HG03439 (cell line): ENCODE measurements around the gene GPATCH3.
"Not testable (repeated sequence)": the region's sequence is repeated elsewhere in the genome, so short reads cannot be mapped to it uniquely, and the experiment has no call there.

ENCODE experiments used
- ATAC-seq: cut with Tn5 transposase; IDR thresholded peaks from one replicate; pipeline ENCODE4 v1.9.1; 2021; ENCODE audit warnings: mild to moderate bottlenecking, moderate library complexity; ENCODE audit not compliant: unreplicated experiment

Gene GPATCH3

DNA sequence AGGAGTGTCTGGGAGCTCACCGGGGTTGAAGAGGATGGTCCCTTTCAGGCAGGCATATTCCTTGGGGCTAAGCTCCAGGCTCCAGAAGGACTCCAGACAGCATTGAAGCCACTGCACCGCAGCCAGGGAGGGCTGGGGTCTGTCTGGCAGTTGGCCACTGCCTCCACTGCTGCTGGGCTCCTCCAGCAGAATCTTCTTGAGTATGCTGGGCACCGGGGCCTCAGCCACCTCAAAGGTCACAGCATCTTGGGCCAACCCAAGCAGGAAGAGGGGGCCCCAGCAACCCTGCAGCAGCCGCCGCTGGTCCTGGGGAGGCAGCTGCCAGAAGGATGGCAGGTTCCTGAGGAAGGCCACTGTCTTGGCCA, 13.1 kb upstream of the GPATCH3 start:
- no peak for ATAC-seq

DNA sequence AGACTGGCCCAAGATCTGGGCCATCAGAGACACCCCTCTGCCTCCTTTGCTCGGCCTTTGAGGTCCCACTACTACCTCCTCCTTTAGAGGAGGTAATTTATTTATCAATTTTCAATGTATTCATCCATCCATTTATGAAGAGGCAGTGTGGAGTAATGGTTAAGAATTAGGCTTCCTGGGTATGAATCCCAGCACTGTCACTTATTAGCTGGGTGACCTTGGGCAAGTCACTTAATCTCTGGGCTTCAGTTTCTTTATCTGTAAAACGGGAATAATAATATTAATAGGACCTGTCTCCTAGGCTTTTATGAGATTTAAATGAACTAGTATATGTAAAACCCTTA, 11.9 kb upstream of the GPATCH3 start:
- no peak for ATAC-seq

DNA sequence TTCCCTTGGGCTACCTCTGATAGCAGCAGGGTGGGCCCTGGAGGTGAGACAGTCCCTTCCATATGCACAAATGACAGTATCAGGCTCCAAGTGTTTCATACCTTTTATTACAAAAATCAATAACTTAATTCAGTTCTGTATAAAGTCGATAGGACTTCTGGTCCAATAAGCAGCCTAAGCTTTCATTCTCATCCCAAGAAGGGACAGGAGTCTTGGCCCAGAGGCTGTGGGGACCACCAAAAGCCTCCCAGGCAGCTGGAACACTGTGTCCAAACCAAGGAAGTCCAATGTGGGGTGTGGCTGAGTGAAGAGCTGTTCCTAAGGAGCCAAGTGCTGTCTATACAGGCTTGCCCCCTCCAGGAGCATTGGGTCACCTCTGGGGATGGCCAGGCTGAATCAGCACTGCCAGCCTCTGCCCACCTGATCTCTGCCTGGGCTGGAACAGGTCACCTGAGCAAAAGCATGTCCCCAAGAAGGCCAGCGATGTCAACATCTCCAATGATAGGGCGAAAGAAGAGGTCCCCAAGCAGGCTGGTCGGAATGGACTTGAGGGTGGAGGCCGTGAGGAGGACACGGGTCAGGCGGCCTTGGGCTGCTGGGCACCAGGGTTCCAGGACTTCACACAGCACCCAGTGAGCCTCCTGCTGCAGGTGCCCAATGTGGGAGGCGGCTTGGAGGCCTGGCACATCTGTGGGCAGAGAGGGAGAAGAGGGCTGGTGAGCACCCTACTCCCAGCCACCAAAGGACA, 11.3 kb upstream of the GPATCH3 start:
- no peak for ATAC-seq

DNA sequence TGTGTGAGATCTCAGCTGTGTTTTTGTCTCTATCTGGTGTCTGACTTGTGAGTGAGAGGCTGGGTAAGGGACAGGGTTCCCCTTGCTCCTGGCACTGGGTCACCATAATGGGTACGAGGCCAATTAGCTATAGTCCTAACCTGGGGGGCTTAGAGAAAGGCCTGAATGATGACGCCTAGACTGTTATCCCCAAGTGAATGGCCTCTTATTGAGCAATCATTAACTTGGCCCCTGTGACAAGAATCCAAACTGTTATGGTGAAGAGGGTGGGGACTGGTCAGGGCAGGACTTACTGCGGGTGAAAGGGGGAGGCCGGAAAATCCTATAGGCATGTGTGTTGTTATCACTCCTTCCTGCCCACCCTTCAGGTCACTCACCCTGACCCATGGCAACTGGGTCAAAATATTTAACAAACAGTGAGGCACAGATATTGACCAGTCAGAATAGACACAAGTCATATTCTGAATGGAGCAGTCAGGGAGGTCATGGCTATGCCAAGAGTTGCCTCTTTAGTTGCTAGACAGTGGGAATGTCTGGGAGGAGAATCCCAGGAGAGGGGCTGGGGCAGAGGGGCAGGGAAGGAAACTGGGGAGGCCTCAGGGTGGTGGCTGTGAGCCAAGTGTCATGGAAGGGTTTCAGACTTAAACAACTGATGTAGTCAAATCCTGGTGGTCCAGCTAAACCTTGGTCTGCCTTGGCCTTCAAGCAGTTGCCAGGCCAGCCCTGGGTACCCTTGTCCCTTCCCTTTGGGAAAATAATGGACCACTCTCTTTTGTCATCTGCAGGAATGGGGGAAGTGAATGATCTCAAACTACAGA, 10.3 kb upstream of the GPATCH3 start:
- no peak for ATAC-seq

DNA sequence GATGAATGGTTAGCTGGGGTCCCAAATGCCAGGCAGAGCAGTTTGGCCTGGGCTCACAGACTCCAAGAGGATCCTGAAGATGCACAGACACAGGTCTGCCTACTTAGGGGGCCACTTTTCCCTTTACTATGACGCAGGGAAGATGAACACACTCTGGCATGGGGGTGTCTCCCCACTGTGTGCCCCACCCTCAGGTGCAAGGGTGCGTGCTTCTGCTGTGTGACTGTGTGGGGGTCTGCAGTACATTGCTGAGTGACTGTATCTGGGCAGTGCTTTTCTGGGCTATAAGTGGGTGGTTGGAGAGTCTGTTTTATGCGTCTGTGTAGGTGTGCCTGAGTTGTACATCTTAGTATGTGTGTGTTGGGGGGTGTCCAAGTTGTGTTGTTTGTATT, 9.7 kb upstream of the GPATCH3 start:
- ATAC-seq: no peak

DNA sequence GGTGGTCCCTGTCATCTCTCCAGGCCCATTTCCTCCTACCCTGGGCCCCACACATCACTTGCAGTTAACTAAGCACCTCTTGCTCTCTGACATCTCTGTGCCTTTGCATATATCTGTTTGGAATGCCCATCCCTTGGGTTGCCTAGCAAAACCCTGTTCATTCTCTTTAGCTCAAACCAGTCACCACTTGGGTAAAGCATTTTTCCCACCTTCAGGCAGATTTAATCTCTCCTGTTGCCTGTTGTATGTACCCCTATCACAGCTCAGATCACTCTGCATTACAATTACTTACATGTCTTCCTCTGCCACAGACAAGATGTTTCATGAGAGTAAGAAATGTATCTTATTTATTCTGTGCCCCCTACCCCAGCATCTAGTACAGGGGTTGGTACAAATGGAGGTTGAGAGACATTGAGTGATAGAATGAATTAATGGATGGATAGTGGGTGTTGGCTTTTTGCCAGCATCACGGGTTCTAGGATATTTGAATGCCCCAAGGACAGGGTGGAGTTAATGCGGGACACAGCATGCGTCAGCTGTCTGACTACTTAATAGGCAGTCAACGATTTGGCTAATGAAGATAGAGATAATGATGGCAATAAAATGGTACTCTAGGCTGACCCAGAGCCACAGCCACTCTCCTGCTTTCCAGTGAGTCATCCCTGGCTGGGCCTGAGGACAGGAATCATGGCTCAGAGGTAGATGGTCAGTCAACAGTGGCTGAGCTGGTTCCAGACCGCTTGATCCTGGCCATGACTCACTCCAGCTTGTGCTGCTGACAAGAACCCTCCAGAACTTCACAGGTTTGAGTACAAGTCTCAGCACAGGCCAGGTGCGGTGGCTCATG, 7.0 kb upstream of the GPATCH3 start:
- ATAC-seq: no peak

DNA sequence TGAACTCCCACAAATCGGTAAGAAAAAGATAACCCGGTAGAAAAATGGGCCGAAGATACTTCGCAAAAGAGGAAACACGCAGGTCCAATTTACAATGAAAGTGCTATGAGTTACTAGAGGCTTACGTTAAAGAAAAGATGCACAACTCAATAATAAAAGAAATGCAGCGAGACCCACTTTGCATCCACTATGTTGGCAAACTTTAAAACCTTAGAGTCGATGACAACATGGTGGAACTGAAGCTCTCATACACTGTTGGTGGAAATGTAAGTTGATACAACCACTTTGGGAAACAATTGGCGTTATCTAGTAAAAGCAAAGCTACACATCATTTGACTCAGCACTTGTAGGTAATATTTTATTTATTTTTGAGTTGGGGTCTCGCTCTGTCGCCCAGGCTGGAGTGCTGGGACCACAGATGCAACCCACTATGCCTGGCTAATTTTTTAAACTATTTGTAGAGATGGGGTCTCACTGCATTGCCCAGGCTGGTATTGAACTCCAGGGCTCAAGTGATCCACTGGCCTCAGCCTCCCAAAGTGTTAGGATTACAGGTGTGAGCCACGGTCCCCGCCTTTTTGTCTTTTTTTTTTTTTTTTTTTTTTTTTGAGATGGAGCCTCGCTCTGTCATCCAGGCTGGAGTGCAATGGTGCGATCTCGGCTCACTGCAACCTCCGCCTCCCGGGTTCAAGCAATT, 696 bp upstream of the GPATCH3 start:
- ATAC-seq: no peak

DNA sequence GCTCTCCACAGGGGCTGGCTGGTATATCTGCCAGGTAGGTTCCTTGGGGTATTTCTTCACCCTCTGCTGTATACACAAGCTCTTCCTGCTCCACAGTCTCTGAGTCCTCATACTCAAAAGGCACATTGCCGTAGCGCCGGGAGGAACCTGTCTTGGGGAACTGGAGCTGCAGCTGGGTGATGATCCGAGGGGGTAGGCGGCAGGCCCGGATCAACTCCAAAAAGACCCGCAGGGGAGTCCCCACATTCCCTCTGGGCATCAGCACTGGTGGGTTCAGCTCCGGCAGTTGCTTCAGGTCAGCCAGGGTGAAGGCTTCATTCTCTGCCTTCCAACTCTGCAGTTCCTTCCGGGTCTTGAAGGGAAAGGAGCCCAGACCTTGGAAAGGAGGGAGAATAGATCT, 2.9 kb downstream of the GPATCH3 start:
- ATAC-seq: no peak

DNA sequence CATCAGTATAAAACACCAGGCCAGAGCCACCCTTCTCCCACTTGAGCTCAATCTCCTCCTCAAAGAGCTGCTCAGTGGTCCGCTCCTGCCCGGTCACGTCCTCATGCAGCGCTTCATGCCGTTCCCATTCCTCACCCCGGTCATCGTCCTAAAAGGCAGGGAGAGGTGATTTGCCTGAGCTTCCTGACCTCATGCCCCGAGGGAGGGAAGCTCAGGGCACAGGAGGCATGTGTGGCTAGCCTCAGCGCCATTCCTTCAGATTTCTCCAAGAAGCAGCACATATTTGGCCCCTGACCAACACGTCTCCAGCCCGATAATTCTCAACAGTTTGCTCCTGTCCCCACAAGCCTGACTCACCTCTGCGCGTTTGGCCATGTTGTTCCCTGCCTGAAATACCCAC, 6.0 kb downstream of the GPATCH3 start:
- no peak for ATAC-seq

DNA sequence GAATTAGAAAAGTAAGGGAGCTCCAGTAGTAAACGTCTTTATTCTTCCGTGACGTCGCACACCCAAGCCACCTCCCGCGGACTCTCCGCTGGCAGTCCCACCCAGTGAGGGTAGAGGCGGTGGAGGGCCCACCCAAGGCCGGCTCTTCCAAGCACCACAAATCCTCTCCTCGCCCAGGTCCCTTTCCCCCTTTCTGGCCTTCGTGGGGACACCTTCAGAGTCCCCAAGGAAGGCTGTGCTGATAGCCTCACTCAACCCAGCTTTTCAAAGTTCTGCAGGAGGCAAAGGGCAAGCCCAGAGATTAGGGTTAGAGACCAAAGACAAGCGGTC, 9.8 kb downstream of the GPATCH3 start:
- ATAC-seq: peak; percentile 15

DNA sequence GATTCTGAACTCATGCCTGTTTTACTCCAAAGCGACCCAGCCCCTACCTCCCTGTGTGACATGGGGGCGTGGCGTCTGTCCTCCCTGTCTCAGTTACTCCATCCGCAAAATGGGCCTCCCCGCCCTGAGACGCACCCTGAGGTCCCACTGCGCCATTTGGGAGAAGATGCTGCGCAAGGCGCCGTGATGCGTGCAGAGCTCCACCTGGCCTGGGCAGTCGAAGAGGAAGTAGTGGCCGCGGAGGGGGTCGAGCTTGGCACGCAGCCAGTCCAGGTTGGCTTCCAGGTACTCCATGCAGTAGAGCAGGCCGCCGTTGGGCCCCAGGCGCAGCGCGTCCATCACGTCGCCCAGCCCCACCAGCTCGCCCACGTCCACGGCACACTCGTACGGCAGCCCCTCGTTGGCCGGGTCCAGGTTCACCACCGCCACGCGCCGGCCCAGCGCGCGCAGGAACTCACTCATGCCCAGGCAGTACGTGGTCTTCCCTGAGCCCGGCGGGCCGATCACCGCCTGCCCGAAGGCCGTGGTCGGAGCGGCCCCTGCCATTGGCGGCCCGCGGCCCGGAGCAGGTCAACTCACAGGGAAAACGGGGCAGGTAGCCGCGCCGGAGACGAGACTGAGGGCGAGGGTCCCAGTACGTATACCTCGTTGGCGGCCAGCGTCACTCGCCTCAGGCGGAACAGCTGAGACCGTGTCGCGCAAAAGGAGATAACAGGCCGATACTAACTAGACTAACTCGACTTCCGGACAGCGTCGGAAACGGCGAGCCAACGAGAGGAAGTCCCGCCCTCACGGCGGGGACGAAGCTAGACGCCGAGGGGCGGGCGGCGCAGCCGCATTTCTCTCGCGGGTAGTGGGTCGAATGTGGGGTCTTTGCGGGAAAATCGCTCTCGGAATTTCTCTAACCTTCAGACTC, 10.5 kb downstream of the GPATCH3 start, which contains the start of gene GPN2:
Gene GPN2, minus strand, starts transcription at position 733 of the 916 bp plus-strand sequence. Its CDS starts 187 bp downstream, at position 546.
- ATAC-seq: peak; percentile 81

DNA sequence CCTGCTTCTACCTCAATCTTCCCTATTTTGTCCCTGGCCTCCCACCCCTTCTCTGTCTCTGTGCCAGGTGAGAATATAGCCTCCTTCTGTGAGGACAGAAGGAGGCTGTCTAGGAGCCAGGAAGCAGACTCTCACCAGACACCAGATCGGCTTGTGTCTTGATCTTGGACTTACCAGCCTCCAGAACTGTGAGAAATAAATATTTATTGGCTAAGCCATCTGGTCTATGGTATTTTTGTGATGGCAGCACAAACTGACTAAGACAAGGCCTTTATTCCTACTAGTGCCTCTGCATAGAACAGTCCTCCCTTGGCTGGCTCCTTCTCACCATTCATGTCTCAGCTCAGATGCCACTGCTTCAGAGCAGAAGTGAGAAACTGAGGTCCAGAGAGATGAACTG, 12.0 kb downstream of the GPATCH3 start:
- ATAC-seq: no peak

DNA sequence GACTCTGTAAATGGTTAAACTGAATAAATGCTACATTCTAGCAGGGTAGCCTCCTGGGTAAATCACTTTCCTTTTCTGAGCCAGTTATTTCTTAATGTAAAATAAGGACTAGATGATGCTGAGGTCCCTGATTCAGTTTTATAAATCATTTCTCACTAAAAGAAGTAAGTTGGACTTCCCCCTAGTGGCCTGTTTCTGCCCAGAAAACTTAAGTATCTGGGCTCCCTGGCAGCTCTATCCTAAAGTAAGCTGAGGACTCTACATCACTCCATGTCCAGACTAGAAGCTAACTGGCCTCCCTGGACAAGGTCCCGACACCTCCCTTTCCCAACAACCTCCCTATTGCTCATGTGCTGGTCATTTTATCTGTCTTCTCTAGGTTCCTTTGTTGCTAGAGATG, 13.1 kb downstream of the GPATCH3 start:
- ATAC-seq: no peak

DNA sequence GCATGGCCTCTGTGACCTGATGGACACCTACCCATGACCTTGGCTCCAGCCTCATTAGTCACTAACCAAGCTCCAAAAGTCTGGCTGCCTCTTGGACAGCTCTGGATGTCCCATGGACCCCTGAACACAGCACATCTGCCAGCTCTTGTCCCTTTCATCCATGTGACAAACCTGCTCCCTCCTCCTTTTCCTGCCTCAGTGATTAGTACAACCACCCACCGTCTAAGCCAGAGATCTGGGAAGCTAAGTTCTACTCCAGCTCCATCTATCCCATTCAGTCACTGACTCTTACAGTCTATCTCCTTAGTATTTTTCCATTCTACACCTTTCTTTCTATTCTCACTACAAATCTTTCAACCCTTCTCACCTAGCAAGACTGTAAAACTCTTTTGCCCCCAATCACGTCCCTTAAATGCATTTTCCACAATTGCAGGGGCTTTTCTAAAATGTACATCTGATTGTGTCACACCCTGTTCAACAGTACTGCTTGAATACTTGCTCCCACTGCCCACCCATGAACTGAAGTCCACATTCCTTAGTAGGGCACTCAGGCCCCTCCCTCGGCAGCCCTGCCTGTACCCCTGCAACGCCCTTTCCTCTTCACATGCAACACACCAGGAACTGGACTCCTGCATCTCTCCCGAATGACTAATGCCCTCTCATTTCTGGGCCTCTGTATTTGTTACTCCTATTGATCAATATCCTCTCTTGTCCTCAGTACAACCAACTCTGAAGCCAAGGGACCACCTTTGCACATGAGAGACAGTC, 17.4 kb downstream of the GPATCH3 start:
- ATAC-seq: no peak

DNA sequence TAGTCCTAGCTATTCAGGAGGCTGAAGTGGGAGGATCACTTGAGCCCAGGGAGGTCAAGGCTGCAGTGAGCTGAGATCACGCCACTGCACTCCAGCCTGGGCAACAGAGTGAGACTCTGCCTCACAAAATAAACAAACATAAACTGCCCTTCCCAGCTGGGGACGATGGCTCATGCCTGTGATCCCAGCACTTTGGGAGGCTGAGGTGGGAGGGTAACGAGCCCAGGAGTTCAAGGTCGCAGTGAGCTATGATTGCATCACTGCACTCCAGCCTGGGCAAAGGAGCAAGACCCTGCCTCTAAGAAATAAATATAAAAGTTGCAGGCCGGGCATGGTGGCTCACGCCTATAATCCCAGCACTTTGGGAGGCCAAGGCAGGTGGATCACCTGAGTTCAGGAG, 18.7 kb downstream of the GPATCH3 start:
- not testable (repeated sequence) for ATAC-seq

DNA sequence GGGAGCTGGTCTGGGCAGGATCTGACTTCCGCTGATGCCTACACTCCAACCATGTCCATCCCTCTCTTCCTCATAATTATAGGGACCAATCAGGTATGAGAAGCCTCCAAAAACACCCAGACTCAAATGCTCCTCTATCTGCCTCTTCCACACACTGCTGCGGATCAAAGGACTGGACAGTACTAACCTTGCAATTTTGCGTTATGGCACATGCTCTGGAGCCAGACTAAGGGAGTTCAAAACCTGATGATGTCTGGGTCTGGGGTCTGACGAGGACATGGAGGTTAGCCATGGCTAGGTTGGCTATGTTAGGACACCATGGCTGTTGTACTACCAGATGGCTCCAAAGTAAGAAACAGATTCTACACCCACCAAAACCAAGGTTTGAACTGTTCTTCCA, 20.5 kb downstream of the GPATCH3 start:
- ATAC-seq: no peak

DNA sequence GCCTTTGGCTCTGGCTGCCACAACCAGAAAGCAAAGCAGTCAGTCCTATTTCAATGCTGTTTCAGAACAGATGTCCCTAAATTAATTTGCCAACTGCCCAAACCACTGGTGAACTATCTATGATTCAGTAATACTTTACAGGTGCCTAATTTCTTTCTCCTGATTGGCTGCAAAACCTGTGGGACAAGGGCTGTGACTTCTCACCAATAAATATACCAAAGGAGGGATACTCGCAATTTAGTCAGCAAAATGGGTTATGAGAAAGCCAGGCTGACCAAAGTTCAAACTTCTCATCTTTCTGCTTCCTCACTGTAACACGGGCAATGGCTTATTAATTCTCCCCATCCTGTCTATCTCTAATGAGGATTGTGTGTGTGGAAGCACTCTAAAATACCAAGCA, 22.9 kb downstream of the GPATCH3 start:
- ATAC-seq: no peak

DNA sequence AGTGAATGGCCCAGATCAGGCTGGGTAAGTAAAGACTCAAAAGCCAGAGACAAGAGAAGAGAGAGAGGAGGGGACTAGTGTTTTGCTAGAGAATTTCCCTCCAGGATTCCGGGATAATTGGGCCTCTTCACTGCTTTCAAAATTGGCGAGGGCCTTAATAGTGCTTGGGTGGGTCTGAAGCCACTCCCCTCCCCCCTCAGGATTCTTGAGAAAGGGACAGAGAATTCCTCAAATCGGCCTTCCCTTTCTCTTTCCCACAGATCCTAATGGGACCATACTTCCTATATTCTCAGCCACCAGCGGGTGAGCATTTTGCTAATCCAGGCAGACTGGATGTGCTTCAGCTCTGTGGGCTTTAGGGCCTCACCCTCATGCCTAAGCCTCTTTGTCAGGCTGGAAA, 25.4 kb downstream of the GPATCH3 start:
- no peak for ATAC-seq

DNA sequence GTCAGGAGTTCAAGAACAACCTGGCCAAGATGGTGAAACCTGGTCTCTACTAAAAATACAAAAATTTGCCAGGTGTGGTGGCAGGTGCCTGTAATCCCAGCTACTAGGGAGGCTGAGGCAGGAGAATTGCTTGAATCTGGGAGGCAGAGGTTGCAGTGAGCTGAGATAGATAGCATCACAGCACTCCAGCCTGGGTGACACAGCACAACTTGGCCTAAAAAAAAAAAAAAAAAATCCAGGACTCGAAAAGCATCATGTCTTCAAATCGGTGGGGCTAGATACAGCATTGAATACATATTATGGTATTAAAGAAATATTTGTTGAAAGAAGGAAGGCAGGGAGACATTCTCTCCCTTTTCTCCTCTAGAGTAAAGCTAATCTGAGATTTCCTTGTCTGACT, 27.2 kb downstream of the GPATCH3 start:
- not testable (repeated sequence) for ATAC-seq
